Suprapubic skin (tissue), 4 donors: ENCODE data around the gene MDGA2.

Experiments
- EP300 ChIP-seq: sonication (generic); formaldehyde crosslinking; IDR thresholded peaks from one replicate; pipeline ENCODE4 v1.6.1; 2017; ENCODE audit warnings: antibody characterized with exemption
- POLR2AphosphoS5 ChIP-seq, 3 donors: sonication (generic); formaldehyde crosslinking; IDR thresholded peaks; one replicate each; pipeline ENCODE4 v1.6.1; 2017; ENCODE audit warnings: antibody characterized with exemption in 3 of 3
- TF ChIP-seq, protein P1 (sequence below), 2 donors: fragments of 200-600 bp in 1 of 2; fragments of 450-650 bp in 1 of 2; sonication (generic) in 1 of 2; IDR thresholded peaks; one replicate each; pipeline ENCODE4 v1.5.1; 2016 to 2019; ENCODE audit warnings: antibody characterized with exemption in 2 of 2, mild to moderate bottlenecking in 1 of 2, moderate library complexity in 1 of 2

DNA sequence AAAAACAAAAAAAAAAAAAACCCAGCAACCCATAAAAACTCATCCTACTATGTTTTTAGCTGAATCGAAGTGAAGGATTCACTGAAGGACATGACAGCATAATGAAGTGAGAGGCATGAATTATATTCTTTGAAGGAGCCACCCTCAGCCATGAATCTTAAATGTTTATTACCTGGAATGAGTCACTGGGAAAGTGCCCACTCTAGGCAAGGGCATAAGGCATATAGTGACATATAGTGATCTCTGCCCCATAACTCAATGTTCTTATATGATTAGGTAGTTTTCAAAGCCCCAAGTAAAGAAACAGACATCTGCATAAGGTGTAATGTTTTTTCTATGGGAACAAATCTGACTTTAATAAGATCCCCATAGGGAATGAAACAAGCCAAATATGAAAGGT is 79.9 kb downstream of the MDGA2 start:
- TF ChIP-seq, protein P1, sequence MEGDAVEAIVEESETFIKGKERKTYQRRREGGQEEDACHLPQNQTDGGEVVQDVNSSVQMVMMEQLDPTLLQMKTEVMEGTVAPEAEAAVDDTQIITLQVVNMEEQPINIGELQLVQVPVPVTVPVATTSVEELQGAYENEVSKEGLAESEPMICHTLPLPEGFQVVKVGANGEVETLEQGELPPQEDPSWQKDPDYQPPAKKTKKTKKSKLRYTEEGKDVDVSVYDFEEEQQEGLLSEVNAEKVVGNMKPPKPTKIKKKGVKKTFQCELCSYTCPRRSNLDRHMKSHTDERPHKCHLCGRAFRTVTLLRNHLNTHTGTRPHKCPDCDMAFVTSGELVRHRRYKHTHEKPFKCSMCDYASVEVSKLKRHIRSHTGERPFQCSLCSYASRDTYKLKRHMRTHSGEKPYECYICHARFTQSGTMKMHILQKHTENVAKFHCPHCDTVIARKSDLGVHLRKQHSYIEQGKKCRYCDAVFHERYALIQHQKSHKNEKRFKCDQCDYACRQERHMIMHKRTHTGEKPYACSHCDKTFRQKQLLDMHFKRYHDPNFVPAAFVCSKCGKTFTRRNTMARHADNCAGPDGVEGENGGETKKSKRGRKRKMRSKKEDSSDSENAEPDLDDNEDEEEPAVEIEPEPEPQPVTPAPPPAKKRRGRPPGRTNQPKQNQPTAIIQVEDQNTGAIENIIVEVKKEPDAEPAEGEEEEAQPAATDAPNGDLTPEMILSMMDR (IDR thresholded peaks at IDR 0.05): no peak
- TF ChIP-seq EP300 (no peak), POLR2AphosphoS5 (IDR thresholded peaks at IDR 0.05) (no peak)
